ENCODE results near the gene PRSS16.

Gene PRSS16

DNA sequence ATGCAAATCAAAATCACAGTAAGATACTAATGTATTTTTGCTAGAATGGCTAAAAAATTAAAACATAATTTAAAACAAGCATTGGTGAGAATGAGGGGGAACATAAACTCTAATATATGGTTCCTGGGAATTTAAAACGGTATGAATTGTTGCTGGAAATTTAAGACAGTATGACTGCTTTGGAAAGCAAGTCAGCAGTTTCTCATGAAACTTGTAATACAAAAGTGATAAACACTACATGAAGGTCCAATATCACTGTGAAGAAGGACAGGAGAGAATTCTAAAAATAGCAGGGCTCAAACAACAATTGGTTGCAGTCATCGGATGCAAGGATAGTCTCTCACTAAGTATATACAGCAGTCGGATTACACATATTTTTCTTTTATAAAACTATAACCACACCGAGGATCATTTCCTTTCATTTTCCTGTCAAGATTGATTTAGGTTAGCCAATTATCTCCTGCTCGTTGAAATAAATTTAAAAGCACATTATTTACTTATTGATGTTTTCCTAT is 18.5 kb upstream of the PRSS16 start:
- Histone ChIP-seq H2AFZ (ENCODE audit: low read depth, low read length) (no peak overlapping the region), H4K20me1 (ENCODE audit: insufficient read depth, low read length) (no peaks in the 10 kb centered on the region), H3K9ac (ENCODE audit: low read length) (no peak overlapping the region)

DNA sequence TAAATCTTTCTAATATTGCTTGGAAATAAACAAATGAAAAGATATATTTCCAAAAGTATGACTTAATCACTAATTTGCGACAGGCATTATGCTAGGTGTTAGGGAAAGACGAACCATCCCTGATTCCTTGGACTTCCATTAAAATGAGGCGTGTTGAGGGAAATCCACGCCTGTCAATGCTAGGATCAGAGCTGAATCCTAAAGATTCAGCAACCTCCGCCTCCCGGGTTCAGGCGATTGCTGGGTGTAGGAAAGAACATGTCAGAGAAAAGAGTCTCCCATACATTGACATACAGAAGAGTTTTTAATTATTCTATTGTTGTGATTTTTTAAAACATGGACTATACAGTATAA is 16.8 kb upstream of the PRSS16 start:
- TF ChIP-seq, protein P1, sequence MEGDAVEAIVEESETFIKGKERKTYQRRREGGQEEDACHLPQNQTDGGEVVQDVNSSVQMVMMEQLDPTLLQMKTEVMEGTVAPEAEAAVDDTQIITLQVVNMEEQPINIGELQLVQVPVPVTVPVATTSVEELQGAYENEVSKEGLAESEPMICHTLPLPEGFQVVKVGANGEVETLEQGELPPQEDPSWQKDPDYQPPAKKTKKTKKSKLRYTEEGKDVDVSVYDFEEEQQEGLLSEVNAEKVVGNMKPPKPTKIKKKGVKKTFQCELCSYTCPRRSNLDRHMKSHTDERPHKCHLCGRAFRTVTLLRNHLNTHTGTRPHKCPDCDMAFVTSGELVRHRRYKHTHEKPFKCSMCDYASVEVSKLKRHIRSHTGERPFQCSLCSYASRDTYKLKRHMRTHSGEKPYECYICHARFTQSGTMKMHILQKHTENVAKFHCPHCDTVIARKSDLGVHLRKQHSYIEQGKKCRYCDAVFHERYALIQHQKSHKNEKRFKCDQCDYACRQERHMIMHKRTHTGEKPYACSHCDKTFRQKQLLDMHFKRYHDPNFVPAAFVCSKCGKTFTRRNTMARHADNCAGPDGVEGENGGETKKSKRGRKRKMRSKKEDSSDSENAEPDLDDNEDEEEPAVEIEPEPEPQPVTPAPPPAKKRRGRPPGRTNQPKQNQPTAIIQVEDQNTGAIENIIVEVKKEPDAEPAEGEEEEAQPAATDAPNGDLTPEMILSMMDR (IDR thresholded peaks at IDR 0.05; ENCODE audit: low read depth, low read length) = no peak
- no peak for TF ChIP-seq EZH2phosphoT487 (IDR thresholded peaks at IDR 0.05; ENCODE audit: low read depth)
- H2AFZ ChIP-seq (ENCODE audit: low read depth, low read length) = no peak overlapping the region
- no peak overlapping the region for H3K4me3 ChIP-seq (ENCODE audit: low read length)
- no peaks in the 10 kb centered on the region for H4K20me1 ChIP-seq (ENCODE audit: insufficient read depth, low read length)
- no peak overlapping the region for H3K4me2 ChIP-seq (ENCODE audit: low read length)
- H3K9me3 ChIP-seq (ENCODE audit: insufficient read depth, low read length) = no peaks in the 10 kb centered on the region
- no peak overlapping the region for H3K9ac ChIP-seq (ENCODE audit: low read length)
- H3K79me2 ChIP-seq (ENCODE audit: low read length) = no peaks in the 10 kb centered on the region
- H3K36me3 ChIP-seq (replicated peaks; ENCODE audit: low read depth, low read length) = no peaks in the 10 kb centered on the region
- H3K27me3 ChIP-seq (ENCODE audit: low read depth, low read length) = no peaks in the 10 kb centered on the region
- H3K27ac ChIP-seq (ENCODE audit: low read length) = no peak overlapping the region
- no peaks in the 10 kb centered on the region for H3K4me1 ChIP-seq (ENCODE audit: low read length)

More for the DNA sequence above, 18.5 kb upstream of the PRSS16 start:
- Histone ChIP-seq H3K79me2 (ENCODE audit: low read length) (no peaks in the 10 kb centered on the region), H3K9me3 (ENCODE audit: insufficient read depth, low read length) (no peaks in the 10 kb centered on the region), H3K27me3 (ENCODE audit: low read depth, low read length) (no peaks in the 10 kb centered on the region), H3K4me2 (ENCODE audit: low read length) (no peak overlapping the region), H3K27ac (ENCODE audit: low read length) (no peak overlapping the region), H3K36me3 (replicated peaks; ENCODE audit: low read depth, low read length) (no peaks in the 10 kb centered on the region), H3K4me1 (ENCODE audit: low read length) (peaks cover 7% of the 10 kb centered on the region; the same call in 1 of the 2 replicates), H3K4me3 (ENCODE audit: low read length) (no peak overlapping the region)
- no peak for TF ChIP-seq EZH2phosphoT487 (IDR thresholded peaks at IDR 0.05; ENCODE audit: low read depth)
- TF ChIP-seq, protein P1 (IDR thresholded peaks at IDR 0.05; ENCODE audit: low read depth, low read length) = no peak

DNA sequence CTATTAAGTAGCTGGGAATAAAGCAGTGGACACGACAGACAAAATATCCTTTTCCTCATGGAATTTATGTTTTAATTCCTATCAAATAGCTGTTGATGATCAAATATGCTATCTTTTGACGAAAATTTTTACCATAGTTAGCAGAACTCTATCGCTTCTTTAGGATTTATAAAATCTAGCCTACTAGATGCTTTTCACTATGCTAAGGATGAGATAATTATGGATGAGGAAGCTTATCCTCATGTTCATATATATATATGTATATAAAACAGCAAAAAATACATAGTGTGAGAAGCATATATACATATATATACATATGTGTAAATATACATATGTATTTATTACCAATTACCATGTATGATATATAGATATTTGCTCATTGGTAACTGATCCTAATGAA is 12.9 kb upstream of the PRSS16 start:
- no peak for TF ChIP-seq EZH2phosphoT487 (IDR thresholded peaks at IDR 0.05; ENCODE audit: low read depth)
- TF ChIP-seq, protein P1 (IDR thresholded peaks at IDR 0.05; ENCODE audit: low read depth, low read length) = no peak
- H4K20me1 ChIP-seq (ENCODE audit: insufficient read depth, low read length) = no peaks in the 10 kb centered on the region
- peak overlapping the region; percentile 95 for H2AFZ ChIP-seq (ENCODE audit: low read depth, low read length)
- peak overlapping the region; percentile 63 for H3K9ac ChIP-seq (ENCODE audit: low read length)
- H3K36me3 ChIP-seq (replicated peaks; ENCODE audit: low read depth, low read length) = no peaks in the 10 kb centered on the region
- no peak overlapping the region for H3K27ac ChIP-seq (ENCODE audit: low read length)
- H3K4me1 ChIP-seq (ENCODE audit: low read length) = peaks cover 10% of the 10 kb centered on the region
- no peaks in the 10 kb centered on the region for H3K9me3 ChIP-seq (ENCODE audit: insufficient read depth, low read length)
- H3K27me3 ChIP-seq (ENCODE audit: low read depth, low read length) = no peaks in the 10 kb centered on the region
- no peaks in the 10 kb centered on the region for H3K79me2 ChIP-seq (ENCODE audit: low read length)
- H3K4me3 ChIP-seq (ENCODE audit: low read length) = peak overlapping the region; percentile 79
- H3K4me2 ChIP-seq (ENCODE audit: low read length) = peak overlapping the region; percentile 74

DNA sequence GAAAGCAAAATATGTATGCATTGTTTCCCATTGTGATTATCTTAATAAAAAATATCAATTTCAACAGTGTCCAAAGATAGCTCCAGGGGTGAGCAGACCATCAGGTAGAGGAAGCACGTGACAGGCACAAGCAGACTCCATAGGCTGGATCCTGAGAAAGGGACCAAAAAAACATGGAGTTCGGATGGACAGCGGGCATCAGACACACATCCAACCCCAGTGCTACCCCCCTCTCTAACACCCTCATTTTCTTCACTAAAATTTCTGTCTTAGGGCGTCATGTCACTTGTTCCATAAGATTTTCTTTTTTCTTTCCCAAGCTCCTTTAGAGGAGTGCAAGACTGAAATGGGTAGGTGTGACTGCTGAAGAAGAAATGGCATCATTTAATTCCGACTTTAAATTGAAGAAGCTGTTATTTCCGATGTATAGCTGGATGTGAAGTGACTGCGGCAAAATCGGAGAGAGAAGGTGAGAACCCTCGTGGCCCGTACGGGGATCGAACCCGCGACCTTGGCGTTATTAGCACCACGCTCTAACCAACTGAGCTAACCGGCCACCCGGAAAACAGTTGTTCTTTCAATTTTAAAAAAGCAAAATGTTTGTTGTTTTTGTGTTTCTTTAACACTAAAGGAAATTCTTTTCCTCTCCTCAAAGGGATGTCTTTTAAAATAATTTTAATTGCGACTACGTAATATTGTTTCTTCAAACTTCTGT is 10.3 kb upstream of the PRSS16 start:
- Histone ChIP-seq H3K4me1 (ENCODE audit: low read length) (peaks cover 10% of the 10 kb centered on the region), H3K36me3 (replicated peaks; ENCODE audit: low read depth, low read length) (no peaks in the 10 kb centered on the region), H3K4me3 (ENCODE audit: low read length) (peak overlapping the region; percentile 68), H3K79me2 (ENCODE audit: low read length) (no peaks in the 10 kb centered on the region), H2AFZ (ENCODE audit: low read depth, low read length) (peak overlapping the region; percentile 53; the same call in 1 of the 2 replicates), H3K9ac (ENCODE audit: low read length) (no peak overlapping the region), H3K4me2 (ENCODE audit: low read length) (peak overlapping the region; percentile 66), H4K20me1 (ENCODE audit: insufficient read depth, low read length) (no peaks in the 10 kb centered on the region), H3K9me3 (ENCODE audit: insufficient read depth, low read length) (no peaks in the 10 kb centered on the region), H3K27me3 (ENCODE audit: low read depth, low read length) (no peaks in the 10 kb centered on the region), H3K27ac (ENCODE audit: low read length) (no peak overlapping the region)
- TF ChIP-seq, protein P1 (IDR thresholded peaks at IDR 0.05; ENCODE audit: low read depth, low read length) = no peak
- TF ChIP-seq EZH2phosphoT487 (IDR thresholded peaks at IDR 0.05; ENCODE audit: low read depth) = no peak
